ENCODE data around the gene TICAM1. TPM values are rescaled to one million over a fixed set of nuclear protein-coding genes. Genes with fewer than 3 reads are reported as not detected.

The TICAM1 gene
- total RNA-seq, 1 experiment from 2014 or later: 6.5 TPM

DNA sequence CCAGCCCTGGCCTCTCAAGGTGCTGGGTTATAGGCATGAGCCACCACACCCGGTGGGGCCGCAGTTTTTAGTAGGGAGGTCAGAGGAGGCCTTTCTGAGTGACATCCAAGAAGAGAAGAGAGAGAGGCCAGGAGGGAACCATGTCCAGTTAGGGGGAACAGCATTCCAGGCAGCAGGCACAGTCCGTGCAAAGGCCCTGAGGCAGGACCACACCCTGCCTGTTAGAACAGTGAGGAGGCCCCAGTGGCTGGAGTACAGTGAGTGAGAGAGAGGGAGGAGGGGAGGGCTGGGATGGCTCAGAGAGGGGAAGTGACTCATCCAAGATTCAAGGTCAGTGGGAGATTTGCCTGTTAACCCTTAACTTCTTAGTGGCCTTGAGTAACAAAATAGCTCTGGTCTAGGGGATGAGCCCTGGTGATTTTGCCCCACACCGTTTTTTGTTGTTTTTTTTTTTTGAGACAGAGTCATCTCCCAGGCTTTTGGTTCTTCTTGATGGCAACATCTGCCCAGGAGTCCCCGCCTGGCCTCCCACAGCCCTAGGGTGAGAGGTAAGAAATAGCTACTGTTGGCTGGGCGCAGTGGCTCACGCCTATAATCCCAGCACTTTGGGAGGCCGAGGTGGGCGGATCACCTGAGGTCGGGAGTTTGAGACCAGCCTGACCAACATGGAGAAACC, 38.7 kb upstream of the TICAM1 start:
- POLR2A ChIA-PET (ENCODE audit: unreplicated experiment): interaction anchor here (0.8 kb wide), 1 partner anchor 42 kb away, joined by 3 read pairs; no protein-coding TSS in a partner anchor
- Histone ChIP-seq H3F3A (ENCODE audit: low read length, unreplicated experiment) (peaks cover 5% of the 10 kb centered on the region), H3K4me1 (ENCODE audit: insufficient read depth, low read length) (peaks cover 22% of the 10 kb centered on the region), H3K36me3 (ENCODE audit: low read depth, low read length) (no peaks in the 10 kb centered on the region), H2AFZ (ENCODE audit: low read length) (no peak overlapping the region; the same call in 1 of the 2 replicates), H3K9me2 (replicated peaks; ENCODE audit: low read length) (no peaks in the 10 kb centered on the region), H3K27me3 (ENCODE audit: low read length) (no peaks in the 10 kb centered on the region), H4K20me1 (ENCODE audit: low read length) (no peaks in the 10 kb centered on the region), H3K9me3 (ENCODE audit: low read length) (no peaks in the 10 kb centered on the region), H3K27ac (ENCODE audit: low read length) (peak overlapping the region; percentile 84), H3K79me2 (ENCODE audit: low read length) (peaks cover 21% of the 10 kb centered on the region), H3K4me2 (ENCODE audit: low read length) (peak overlapping the region; percentile 12; the same call in 1 of the 2 replicates), H3K9ac (ENCODE audit: low read length) (peak overlapping the region; percentile 58), H3K4me3 (ENCODE audit: low read length) (no peak overlapping the region)
- no TSS peak for BruUV-seq (replicated peaks)
- TF ChIP-seq EZH2phosphoT487 (IDR thresholded peaks at IDR 0.05; ENCODE audit: borderline replicate concordance, low read length) (no peak), EZH2 (IDR thresholded peaks at IDR 0.05; ENCODE audit: low read length, unreplicated experiment) (no peak)
- TF ChIP-seq, protein P1, sequence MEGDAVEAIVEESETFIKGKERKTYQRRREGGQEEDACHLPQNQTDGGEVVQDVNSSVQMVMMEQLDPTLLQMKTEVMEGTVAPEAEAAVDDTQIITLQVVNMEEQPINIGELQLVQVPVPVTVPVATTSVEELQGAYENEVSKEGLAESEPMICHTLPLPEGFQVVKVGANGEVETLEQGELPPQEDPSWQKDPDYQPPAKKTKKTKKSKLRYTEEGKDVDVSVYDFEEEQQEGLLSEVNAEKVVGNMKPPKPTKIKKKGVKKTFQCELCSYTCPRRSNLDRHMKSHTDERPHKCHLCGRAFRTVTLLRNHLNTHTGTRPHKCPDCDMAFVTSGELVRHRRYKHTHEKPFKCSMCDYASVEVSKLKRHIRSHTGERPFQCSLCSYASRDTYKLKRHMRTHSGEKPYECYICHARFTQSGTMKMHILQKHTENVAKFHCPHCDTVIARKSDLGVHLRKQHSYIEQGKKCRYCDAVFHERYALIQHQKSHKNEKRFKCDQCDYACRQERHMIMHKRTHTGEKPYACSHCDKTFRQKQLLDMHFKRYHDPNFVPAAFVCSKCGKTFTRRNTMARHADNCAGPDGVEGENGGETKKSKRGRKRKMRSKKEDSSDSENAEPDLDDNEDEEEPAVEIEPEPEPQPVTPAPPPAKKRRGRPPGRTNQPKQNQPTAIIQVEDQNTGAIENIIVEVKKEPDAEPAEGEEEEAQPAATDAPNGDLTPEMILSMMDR (conservative IDR thresholded peaks at IDR 0.05; ENCODE audit: low read depth, low read length): no peak
- CTCF ChIA-PET: interaction anchor here (0.5 to 4.1 kb wide), 7 partner anchors 18 to 161 kb away, joined by 3 to 40 read pairs (median 3); no protein-coding TSS in a partner anchor
- ATAC-seq (peak; percentile 61), DNase-seq (peak; percentile 97)
- intact Hi-C loops (cut with micrococcal nuclease): no loop called here

DNA sequence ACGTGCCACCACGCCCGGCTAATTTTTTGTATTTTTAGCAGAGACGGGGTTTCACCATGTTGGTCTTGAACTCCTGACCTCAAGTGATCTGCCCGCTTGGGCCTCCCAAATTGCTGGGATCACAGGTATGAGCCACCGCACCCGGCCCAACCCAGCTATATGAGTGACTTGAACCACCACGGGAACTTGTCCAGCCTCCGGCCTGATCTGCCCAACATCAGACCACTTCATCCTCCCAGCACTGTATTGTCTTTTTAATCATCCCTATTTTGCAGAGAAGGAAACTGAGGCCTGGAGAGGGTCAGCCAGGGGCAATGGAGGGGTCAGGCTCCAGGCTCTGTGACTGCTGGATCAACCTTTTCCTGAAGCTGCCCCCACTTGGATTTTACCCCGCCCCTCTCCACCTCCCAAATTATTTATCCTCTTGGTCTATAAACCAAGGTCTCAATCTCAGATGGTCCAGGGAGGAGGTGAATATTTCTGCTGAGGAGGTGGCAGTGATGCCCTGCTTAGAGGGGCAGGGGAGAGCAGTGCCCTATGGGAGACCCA, 36.8 kb upstream of the TICAM1 start:
- POLR2A ChIA-PET (ENCODE audit: unreplicated experiment): interaction anchor here (0.6 kb wide), 1 partner anchor 466 kb away, joined by 6 read pairs; no protein-coding TSS in a partner anchor
- peaks cover 37% of the 10 kb centered on the region for H3K79me2 ChIP-seq (ENCODE audit: low read length)
- DNase-seq: no peak

More for the DNA sequence above, 36.8 kb upstream of the TICAM1 start:
- CTCF ChIA-PET: no interaction called here
- peaks cover 5% of the 10 kb centered on the region for H3F3A ChIP-seq (ENCODE audit: low read length, unreplicated experiment)
- peak overlapping the region; percentile 85; the same call in 1 of the 2 replicates for H3K4me2 ChIP-seq (ENCODE audit: low read length)
- intact Hi-C loops (cut with micrococcal nuclease): no loop called here
- ATAC-seq: no peak
- H3K36me3 ChIP-seq (ENCODE audit: low read depth, low read length): no peaks in the 10 kb centered on the region
- no peaks in the 10 kb centered on the region for H4K20me1 ChIP-seq (ENCODE audit: low read length)
- no peak overlapping the region; the same call in 1 of the 2 replicates for H2AFZ ChIP-seq (ENCODE audit: low read length)
- TSS peak; percentile 47 for BruUV-seq (replicated peaks)
- no peaks in the 10 kb centered on the region for H3K9me3 ChIP-seq (ENCODE audit: low read length)
- no peak overlapping the region; the same call in 1 of the 2 replicates for H3K4me3 ChIP-seq (ENCODE audit: low read length)
- H3K9ac ChIP-seq (ENCODE audit: low read length): 0 out of 2 replicates have a peak overlapping the region, but pooled peaks have one; percentile 80
- H3K27ac ChIP-seq (ENCODE audit: low read length): peak overlapping the region; percentile 84
- TF ChIP-seq EZH2 (IDR thresholded peaks at IDR 0.05; ENCODE audit: low read length, unreplicated experiment): no peak
- TF ChIP-seq, protein P1 (conservative IDR thresholded peaks at IDR 0.05; ENCODE audit: low read depth, low read length): no peak
- no peak for TF ChIP-seq EZH2phosphoT487 (IDR thresholded peaks at IDR 0.05; ENCODE audit: borderline replicate concordance, low read length)
- H3K9me2 ChIP-seq (replicated peaks; ENCODE audit: low read length): no peaks in the 10 kb centered on the region
- no peaks in the 10 kb centered on the region for H3K27me3 ChIP-seq (ENCODE audit: low read length)
- H3K4me1 ChIP-seq (ENCODE audit: insufficient read depth, low read length): peaks cover 22% of the 10 kb centered on the region

Data from PC-3 (cell line).